GM18861 (cell line): Measurements from ENCODE around the gene TXLNG.

Experiments used
- ATAC-seq: cut with Tn5 transposase; IDR thresholded peaks from one replicate; pipeline ENCODE4 v1.9.1; 2021; ENCODE audit not compliant: unreplicated experiment

The TXLNG gene

DNA sequence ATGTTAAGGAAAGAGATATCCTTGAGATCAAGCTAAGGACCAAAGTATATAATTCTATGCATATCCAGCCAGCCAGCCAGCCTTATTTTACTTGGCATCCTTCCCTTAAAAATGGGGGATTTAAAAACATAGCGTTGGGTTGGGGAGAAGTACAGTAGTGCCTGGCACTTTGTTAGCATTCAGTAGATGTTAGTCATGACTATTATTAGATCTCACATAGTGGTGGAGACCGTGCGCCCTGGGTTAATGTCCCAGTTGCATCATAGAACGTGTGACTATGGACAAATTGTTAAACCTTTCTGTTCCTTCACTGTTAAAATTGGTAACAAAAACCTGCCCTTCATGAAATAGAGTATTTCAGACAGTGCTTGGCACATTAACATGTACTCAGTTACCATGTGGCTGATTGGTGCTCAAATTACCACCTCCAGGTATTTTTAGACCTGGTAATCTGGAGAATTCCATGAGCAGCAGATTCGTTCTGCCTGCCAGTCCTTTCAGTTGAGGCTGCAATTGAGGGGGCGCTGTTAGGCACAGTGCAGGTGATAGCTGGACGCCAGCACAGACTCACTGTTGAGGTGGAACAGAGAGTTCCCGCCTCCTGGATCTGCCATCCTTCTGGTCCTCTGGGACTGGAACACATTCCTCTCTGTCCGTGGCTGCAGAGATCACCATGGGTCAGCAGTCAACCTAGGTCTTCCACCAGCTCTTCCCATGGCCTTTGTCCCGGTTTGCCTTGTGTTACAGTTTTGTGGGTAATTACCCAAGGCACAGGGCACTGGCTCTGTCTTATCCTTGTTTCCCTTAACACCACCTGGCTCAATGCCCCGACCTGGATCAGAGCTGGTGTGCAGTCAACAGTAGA lies 52.2 kb downstream of the TXLNG start:
- ATAC-seq = no peak

DNA sequence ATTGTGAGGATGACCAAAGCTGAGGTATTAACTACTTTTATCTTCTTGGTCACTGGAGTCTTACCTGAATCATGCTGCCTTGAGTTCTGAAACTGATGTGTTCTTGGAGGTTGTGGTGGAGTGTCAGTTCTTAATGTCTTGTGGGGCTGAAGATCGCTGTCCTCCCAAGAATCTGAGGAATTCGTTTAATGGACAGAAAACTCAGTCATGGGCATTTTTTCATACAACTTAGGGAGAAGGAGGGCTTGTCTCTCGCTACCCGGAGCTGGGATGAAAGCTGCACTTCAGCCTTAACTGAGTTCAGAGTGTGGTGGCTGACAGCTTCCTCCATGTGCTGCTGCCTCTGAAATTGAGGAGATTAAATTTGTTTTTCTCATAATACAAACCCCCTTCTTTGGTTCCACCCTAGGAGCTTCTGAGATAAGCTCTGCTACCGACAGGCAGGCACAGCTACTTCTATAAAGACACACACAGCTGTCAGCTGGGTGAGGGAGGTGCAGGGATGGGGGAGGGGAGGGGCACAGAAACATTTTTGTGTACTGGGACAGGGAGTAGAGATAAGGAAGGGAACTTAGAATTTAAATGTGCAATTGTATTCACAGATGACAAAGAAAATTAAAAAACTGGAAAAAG lies 53.1 kb downstream of the TXLNG start:
- ATAC-seq = no peak

DNA sequence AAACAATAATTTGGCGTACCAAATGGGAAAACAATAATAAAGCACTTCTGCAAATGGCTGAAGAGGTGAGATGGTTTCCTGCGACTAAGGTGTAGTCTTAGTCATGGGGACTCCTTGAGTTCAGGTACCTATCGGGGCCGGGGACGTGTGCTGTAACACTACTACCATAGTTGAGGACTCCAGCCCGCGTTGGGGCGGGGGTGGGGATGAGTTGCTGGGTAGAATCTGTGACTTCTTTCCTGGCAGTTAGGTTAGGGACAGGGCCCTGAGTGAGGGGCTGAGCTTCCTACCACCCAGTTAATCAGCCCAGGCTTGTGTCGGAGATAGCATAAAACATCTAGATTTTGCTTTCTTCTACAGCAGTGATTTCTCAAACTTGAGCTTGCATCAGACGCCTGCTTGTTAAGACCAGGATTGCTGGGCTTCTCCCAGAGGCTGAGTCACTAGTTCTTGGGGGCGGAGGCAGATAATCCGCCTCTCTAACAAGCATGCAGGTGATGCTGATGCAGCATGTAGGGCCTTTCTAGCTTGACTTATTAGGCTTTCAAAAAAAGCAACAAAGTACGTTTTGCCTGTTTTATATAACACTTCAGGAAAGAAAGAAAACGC lies 53.7 kb downstream of the TXLNG start:
- no peak for ATAC-seq

DNA sequence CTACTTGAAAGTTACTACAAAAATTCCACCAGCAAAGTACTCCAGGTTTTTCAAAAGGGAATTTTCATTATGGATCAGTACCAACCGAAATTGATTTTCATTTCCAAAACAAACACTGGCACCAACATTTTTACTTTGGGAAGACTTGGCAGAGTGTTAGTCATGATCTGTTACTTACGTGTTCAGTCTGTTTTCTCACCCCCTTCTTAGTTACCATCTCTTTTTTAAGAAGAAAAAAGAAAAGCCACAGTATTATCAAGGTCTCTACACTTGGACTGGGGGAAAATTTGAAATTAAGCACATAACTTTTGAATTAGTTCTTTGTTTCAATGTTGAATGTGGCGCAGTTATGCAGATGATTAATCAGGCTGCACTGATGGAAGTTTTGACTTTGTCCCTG lies 56.4 kb downstream of the TXLNG start:
- no peak for ATAC-seq

DNA sequence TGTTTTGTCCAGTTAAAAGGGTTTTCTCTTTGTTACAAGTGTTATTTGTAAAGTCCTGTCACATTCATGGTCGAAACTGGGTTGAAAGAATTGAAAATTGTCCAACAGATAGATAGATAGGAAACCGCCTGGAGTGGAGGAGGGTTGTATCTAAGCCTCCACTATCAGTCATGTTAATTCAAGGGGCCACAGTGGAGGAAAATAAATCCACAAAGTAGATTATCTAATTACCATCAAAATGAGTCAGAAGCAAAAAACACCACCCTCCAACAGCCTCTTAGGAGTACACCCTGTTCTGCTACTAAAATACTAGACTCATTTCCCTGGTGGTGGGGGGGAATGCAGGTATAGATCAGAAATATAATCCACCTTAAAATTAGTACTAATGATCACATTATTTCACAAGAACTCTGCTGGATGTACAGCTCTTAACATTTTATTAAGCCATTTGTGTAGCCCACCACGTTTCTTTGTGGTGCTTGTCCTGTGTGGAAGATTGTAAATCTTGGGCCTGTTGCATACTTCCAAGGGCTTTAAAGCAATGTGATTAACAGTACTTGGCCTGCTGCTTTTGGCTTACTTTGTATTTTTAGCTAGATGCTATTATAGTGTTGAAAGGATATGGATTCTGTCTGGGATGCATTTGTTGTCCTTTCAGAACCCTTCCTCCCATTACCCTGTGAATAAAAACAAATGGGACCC lies 57.1 kb downstream of the TXLNG start:
- no peak for ATAC-seq

DNA sequence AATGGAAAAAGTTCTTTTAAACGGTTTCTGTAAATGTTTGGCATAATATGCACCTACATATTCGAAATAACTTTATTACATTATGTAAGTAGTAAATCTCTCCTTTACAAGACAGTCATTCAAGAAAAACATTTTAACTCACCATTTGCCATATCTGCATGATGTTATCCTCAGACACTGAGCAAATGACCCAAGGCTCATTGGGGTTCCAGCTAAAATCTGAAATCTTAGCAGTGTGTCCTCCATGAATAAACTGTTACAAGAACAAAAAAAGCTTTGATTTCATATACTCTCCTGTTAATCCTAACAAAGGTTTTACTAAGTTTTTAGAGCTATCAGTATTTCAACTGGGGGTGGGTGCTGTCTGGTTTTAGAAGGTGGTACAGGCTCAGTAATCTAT lies 59.4 kb downstream of the TXLNG start:
- ATAC-seq = no peak

DNA sequence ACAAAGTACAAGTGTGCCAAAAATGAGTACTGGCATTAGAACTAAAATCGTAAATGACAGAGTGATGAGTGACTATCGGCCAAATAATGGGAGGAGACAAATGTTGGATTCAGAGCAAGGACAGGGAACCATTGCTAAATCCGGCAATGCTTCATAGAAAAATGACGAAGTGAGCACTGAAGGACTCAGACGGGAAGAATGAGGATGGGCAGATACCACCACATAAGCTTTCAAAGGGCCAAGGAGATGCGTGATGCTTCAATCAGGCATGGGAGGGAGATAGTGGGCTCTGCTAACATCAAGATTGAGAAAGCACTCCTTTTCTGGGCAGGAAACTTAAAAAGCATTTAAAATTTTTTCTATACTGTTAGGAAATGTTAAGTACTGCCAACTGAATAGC lies 62.3 kb downstream of the TXLNG start:
- ATAC-seq = no peak

DNA sequence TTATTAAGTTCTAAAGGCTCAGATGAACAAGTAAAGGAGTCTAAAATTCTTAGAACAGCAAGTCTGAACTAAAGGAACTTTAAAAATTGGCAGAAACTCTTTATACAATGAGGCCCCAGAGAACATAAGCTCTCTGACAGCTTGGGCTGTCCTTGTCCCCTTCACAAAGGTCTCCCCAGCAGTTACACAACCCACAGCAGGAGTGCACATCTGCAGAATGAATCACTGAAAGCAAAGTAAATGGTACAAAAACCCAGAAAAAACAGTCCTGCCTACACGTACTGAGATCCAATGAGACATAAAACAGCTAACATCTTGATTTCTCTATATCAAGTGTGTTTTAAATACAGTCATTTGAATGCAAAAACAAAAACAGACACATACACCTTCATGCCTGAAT lies 65.2 kb downstream of the TXLNG start:
- ATAC-seq = no peak

DNA sequence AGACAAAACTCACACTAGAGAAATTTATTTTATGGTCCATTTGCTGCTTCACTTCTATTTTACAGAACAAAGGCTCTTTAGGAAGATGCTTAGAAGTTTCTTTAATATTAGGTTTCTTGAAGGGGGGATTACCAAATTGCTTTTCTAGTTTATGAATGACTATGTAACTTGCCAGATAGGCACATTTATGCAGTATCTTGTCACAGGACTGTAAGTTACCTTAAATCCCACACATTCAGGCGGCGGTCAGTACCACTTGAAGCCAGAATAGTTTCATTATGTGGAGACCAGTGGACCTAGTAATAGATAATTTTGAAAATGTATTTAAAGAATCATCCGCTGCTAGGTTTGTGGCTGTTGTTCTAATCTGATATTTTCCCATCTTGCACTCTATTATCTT lies 65.6 kb downstream of the TXLNG start:
- no peak for ATAC-seq

DNA sequence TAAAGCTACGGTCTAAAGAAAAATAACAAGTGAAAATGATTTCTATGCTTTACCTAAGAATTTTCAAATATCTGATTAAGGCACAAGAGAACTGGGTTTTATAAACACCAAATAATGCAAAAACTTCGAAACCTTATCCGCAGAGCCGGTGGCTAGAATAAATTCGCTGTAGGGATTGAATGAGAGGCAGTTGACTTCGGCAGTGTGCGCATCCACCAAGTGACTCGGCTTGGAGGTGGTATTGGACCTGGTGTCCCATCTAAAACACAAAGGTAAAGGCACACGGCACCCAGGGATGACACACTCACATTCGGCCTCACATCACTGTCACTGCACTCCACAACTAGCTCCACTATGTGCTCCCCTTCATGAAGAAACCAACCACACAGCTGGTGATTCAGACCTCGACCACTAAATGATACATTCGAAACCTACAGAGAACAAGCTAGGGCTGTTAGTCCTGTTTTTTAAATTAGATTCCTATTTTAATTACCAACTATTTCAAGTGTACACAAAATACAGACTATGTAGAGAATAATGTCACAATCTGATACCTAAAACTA lies 66.4 kb downstream of the TXLNG start:
- ATAC-seq = no peak

DNA sequence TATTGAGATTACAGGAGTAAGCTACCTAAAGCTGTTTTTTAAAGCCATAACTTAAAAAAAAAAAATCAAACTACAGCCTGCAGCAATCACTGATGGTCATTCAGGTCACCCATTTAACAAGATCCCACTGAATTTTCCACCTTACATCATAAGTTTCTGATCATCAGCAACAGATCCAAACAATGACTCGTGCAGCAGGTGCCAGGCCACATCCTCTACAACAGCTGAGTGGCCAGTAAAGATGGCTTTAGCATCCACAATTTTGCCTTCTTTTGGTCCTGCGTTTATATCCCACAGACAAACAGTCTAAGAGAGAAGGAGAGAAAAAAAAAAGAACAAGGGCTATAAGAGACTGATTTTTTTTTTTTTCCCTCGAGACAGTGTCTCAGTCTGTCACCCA lies 67.3 kb downstream of the TXLNG start:
- ATAC-seq = no peak

DNA sequence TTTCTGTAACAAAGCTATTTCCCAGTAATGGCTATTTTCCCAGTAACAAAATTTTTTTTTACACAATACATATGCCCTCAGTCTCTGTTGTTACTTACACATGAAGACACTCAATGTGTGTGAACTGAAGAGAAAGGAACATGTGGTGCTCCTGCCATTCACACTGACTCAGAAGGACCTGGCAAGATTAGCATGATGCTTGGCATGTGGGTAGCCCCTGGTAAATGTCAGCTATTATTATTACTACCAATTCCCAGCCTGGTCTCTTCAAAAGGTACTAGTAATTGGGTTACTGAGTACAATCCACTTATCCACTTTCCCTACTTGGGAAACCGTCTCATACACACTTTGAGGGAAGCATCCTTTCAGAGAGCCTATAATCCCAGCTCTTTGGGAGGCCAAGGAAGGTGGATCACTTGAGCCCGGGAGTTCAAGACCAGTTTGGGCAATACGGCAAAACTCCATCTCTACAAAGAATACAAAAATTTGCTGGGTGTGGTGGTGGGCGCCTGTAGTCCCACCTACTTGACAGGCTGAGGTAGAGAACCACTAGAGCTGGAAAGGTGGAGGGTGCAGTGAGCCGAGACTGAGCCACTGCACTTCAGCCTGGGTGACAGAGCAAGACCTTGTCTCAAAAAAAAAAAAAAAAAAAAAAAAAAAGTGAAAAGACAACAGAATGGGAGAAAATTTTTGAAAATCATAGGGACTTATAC lies 69.3 kb downstream of the TXLNG start:
- peak; percentile 13 for ATAC-seq

DNA sequence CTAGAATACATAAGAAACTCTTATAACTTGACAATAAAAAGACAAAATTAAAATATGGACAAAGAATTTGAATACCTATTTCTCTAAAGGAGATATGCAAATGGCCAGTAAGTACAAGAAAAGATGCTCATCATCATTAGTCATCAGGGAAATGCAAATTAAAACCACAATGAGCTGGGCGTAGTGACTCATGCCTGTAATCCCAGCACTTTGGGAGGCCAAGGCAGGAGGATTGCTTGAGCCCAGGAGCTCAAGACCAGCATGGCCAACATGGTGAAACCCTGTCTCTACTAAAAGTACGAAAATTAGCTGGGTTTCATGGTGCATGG lies 69.8 kb downstream of the TXLNG start:
- ATAC-seq = peak; percentile 45

DNA sequence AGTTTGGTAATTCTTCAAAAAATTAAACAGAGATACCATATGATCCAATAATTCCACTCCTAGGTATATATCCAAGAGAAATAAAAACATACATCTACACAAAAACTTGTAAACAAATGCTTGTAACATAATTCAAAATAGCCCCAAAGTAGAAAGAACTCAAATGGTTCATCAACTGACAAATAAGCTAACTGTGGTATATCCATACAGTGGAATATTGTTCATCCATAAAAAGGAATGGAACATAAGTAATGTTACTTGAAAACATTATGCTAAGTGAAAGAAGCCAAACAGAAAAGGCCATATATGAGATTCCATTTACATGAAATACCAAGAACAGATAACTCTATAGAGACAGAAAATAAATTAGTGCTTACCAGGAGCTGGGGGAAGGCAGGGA lies 70.5 kb downstream of the TXLNG start:
- no peak for ATAC-seq

DNA sequence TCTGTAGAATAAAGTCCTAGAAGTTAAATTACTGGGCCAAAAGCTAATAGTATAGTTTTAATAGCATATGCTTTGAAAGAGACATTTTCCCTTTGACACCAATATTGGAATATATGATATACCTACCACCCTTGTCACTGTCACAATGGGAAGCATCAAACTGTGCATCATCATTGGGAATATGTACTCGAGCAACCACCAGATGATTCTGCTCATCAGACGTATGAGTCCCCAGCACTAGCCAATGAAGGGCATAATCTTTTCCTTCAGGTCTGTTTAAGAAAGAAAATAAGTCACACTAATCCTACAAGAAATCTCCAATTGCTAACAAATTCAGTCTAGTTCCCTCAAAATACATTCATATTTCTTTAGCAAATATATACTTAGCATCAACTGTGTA lies 76.6 kb downstream of the TXLNG start:
- no peak for ATAC-seq

DNA sequence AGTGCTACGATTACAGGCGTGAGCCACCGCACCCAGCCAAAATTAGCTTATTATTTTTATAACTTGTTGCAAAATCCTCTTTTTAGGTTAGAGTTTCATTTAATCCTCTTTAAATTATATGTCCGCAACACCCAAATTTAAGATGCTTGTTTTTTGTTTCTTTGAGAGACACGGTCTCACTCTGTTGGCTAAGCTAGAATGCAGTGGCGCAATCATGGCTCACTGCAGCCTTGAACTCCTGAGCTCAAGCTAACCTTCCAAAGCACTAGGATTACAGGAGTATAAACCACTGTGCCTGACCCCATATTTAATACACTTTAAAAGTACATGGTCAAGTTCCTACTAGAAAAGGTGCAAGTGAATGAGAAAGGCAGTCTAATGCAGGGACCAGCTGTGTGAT lies 81.7 kb downstream of the TXLNG start:
- no peak for ATAC-seq

DNA sequence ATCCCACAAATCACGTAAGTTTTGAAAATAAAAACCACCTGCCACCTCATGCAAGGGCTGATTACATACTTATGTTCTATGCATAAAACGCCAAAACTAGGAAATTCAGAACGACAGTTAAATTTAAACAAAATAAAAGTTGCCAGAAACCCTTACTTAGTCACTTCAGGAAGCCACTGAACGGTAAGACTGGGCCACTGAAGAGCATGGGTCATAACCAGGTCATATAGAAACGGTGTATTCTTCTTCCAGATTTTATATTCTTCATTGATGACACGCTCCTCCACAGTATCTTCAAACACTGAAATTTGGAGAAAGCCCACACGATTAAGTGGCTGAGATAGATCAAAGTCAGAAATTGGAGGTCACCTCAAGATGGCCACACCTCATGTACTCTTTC lies 82.7 kb downstream of the TXLNG start:
- ATAC-seq = no peak

DNA sequence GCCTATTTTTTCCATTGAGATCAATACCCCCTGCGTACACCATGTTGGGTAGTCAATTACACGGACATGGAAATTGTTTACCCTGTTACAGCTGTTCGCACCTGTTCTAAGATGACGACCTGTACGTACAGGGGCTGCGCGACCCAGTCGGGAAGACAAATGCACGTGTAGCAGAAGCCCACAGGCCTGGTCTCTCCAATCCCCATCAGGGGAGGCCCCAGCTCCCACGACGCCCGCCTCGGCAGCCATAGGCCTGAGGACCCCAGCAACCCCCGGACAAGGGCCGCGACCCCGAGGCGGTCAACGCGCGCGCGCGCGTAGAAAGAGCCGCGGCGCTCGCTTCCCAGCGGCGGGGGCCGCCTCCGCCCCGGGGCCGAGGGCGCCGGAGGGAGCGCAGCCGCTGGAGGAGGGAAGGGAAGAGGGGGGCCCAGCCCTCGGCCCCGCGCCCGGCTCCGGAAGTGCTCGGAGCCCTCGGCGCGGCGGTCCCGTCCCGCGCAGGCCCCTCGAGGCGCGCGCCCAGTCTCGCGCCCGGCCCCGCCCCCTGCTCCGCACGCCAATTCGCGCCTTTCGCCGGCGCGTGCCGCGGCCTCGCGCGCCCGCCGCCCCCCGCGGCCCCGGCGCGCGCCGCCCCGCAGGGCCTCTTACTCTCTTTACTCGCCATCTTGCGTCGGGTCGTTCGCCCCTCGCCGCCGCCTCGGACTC lies 83.3 kb downstream of the TXLNG start:
- peak; percentile 24 for ATAC-seq

DNA sequence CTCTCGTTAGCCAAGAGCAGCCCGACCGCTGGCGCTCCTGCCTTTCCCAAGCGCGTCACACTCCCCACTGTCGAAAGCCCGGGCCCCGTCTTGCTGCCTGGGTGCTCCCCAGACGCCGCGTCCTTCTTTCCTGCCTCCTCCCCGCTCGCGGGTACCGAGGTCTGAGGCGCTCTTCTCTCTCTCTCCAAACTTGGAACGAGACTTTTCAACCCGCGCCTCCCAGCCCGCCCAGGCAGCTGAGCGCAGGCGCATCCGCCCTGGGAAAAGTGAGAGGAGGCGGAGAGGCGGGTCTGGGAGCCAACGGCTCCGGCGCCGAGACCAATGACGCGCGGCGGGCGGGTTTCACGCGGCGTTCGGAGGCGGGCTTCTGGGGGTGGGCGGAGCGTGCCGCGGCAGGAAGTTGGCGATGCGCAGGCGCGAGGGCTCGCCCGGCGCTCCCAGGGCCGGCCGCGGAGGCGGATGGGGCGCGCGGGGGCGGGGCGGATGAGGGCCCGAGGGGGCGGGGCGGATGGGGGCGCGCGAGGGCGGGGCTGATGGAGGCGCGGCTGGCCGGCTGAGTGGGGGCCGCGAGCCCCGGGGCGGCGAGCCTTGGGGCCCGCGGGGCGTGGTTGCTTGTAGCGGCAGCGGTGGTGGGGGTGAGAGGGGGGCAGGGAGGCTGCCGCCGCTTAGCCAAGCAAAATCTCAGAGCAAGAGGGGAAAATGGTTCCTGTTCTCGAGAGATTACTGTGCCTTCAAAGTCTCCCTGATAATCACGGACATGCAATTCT lies 84.0 kb downstream of the TXLNG start, which contains the start of gene RBBP7:
Gene RBBP7, minus strand, starts transcription at position 268 of the 767 bp plus-strand sequence. CDS start 309 bp downstream, outside the sequence.
- peak; percentile 77 for ATAC-seq
